ENCODE measurements around the gene SLC25A17. TPM values are rescaled to one million over a fixed set of nuclear protein-coding genes. Genes with fewer than 3 reads are reported as not detected.

The SLC25A17 gene
- total RNA-seq, 2 donors from 2014 or later: 6.9 to 9.0 TPM

Other genes starting within 250 kb of the SLC25A17 start
- gene MRTFA, start 182.6 kb downstream of the SLC25A17 start, total RNA-seq: 10 to 100 TPM; 70.1 to 71.5 TPM
- not detected for gene MCHR1, start 139.9 kb downstream of the SLC25A17 start, total RNA-seq
- gene ST13, start 37.3 kb upstream of the SLC25A17 start, total RNA-seq: 100 to 1,000 TPM; 114 to 117 TPM
- gene XPNPEP3, start 37.8 kb upstream of the SLC25A17 start, total RNA-seq: 10 to 100 TPM; 13.8 to 16.0 TPM
- gene DNAJB7, start 42.8 kb upstream of the SLC25A17 start, total RNA-seq: not detected
- gene RBX1, start 132.0 kb upstream of the SLC25A17 start, total RNA-seq: 10 to 100 TPM; 31.3 to 41.9 TPM